Renal cortical epithelial cell (primary cell): ENCODE results near the gene MXD1. TPM values are rescaled to one million over a fixed set of nuclear protein-coding genes. Genes with fewer than 3 reads are reported as not detected.

ENCODE experiments used
- DNase-seq: peaks from one replicate; pipeline ENCODE4 v3.0.0-alpha.2; 2011; ENCODE audit warnings: low read depth
- total RNA-seq: library from RNA; depleted of rRNA; stranded (reverse); fragments of >200 nt; gene quantifications from 2 replicates; pipeline ENCODE4 v1.2.3, GENCODE V29; 2014

MXD1 gene
- total RNA-seq, 1 donor from 2014 or later: 8.0 TPM

DNA sequence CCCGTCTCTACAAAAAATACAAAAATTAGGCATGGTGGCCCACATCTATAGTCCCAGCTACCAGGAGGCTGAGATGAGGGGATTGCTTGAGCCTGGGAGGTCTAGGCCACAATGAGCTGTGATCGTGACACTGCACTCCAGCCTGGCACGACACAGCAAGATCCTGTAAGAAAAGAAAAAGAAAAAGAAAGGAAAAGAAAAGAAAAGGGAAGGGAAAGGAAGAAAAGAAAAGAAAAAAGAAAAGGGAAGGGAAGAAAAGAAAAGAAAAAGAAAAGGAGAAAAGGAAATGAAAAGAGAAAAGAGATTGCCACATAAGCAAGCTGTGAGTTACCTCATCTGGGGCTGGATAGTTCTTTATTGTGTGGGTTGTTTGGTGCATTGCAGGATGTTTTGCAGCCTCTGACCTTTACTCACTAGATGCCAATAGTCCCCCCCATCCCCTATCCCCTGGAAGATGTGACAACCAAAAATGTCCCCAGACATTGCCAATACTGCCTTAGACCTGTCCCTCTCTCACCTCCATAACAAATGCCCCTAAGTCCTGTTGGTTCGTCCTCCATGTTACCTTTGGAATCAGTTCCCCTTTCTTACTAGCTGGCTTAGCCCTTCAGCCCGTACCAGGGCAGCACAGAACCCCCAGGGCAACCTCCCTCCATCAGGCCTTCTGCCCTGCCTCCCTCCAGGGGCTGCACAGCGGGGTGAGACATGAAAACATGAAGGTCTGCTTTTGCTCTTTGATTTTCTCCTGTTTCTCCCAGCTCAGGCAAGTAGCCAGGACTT lies 37.6 kb downstream of the MXD1 start:
- DNase-seq: no peak

DNA sequence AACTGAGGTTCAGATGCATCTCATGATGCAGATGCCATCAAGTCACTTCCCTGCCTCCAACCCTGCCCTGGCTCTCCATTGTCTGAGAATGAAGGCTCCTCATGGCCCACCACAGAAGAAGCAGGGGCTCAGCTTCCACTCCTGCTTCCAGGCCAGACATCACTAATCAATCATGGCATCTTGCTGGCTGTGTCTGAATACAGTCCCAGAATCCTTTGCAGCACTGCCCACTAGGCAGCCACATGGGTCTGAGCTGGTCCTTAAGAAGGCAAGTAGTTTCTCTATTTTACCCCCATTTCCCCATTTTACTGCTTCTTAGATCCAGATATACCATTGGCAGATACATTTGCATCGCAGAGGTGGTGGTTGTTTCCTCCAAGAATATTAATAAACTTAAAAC lies 39.2 kb downstream of the MXD1 start:
- DNase-seq: no peak

DNA sequence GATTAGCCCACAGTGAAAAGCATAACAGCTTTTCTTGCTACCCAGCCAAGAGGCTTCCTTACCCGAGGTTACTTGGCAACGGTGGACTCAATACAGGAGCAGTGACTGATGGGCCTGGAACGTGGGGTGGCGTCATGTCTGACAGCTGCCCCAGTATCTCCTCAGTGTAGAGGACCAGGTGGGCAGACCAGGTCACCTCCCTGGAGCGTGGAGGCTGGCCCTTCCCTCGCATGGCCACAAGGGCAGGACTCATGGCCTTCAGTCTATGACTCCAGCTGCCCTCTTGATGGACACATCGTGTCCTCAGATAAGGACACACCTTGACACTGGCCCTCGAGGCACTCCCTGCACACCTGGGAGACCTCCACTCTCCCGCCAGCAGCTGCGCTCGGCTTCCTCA lies 40.1 kb downstream of the MXD1 start:
- DNase-seq: no peak

DNA sequence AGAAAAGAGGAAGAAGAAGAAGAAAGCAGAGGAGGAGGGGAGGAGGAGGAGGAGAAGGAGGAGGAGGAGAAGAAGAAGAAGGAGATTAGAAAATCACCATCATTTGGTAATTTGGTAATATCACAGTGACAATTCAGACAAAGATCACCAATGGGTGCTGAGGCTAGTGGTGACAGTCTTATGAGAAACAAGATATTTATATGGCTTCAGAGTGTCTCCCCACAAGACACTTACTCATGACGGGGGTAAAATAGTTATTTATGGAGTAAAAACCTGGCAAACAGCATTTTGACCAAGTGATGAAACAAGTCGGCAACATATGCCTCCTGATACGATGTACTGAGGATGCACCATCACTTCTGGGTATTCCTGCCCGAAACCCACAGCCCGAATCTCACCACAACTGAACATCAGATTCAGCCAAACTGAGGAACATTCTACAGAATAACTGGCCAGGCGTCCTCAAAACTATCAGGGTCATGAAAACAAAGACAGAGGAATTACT lies 41.6 kb downstream of the MXD1 start:
- DNase-seq: no peak

DNA sequence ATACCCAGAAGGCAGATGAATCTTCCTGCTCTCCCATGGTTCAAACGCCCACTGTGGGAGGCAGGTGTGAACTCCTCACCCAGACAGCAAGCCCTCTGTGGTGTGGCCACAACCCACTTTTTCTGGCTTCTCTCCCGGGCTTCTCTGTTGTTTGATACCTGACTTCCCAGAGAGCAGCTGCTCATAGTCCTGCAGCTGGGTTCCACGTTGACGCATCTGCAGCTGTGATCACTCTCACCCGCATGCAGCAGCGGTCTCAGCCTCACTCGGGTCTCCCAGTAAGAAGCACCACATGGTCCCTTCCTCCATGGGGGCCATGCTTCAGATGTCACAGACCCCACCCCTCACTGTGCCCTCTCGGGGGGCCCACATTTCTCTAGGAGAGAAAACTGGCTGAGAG lies 43.1 kb downstream of the MXD1 start:
- DNase-seq: no peak

DNA sequence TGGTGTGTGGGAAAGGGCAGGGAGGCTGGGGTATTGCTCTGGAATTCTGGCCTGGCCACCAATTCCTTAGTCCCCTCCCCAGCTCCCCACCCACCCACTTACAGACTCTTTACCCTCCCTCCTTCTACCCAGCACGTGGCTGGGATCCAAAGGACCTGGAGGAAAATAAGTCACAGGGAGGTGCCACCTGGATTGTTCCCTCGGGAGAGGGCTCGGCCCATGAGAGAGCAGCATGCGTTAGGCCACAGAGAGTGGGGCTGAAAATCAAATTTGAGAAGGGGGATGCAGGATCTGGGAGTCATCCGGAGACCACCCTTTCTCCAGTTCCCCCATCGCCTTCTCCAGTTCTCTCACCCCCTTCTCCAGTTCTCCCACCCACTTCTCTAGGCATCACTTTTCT lies 43.6 kb downstream of the MXD1 start:
- no peak for DNase-seq

DNA sequence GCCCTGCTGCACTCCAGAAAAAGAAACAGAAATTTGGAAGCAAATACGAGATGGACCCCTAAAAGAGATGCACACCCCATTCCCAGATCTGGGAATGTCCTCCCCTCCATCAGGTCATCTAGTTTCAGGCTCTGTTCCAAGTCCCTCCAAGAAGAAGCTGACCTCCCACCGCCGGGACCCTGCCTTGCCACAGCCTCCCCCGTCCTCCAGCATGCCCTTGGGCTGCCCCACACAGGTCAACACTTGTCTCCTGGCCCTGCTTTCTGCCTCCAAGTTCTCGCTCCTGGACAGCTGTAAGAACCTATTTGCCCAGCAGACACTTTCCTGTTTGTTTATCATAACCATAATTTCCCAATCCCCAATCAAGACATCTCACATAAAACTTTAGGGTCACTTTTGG lies 44.5 kb downstream of the MXD1 start:
- no peak for DNase-seq

DNA sequence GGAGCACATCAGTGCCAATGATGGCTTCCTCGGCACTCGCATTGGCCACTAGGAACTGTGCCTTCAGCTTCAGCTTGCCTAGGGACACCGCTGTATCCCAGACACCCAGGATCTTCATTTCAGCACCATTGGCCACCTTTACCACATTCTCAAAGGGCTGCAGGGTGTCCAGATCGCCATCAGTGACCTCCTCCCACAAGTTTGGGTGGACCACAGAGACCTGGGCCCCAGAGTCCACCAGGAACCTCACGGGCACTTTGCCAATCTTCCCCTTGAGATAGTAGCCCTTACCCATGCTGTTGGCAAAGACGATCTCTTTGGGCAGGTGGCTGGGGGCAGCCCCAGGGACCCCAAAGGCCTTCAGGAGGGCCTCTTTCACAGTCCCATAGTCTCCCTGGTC lies 45.9 kb downstream of the MXD1 start:
- no peak for DNase-seq

DNA sequence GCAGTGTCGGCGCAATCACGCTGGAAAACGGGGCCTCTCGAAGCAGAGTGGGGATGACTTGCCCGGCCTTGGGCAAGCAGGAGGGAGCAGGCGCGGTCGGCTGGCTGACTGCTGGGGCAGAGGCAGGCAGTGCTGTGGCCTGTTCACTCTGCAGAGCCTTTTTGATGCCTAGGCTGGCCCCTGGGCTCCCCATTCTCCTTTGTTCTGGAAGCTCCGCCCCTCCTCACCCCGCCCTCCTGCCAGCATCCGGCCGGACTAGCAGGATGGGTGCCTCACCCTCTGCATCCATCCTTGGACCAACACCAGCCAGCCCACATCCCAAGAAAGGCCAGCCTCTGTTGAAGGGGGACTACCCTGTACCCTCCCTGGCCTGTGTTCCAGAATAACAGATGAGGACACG lies 46.6 kb downstream of the MXD1 start, which contains the start of gene ASPRV1:
TSS of gene ASPRV1 (minus strand) at position 136 of the 400 bp plus-strand sequence. CDS start 195 bp downstream, outside the sequence.
- DNase-seq: no peak

DNA sequence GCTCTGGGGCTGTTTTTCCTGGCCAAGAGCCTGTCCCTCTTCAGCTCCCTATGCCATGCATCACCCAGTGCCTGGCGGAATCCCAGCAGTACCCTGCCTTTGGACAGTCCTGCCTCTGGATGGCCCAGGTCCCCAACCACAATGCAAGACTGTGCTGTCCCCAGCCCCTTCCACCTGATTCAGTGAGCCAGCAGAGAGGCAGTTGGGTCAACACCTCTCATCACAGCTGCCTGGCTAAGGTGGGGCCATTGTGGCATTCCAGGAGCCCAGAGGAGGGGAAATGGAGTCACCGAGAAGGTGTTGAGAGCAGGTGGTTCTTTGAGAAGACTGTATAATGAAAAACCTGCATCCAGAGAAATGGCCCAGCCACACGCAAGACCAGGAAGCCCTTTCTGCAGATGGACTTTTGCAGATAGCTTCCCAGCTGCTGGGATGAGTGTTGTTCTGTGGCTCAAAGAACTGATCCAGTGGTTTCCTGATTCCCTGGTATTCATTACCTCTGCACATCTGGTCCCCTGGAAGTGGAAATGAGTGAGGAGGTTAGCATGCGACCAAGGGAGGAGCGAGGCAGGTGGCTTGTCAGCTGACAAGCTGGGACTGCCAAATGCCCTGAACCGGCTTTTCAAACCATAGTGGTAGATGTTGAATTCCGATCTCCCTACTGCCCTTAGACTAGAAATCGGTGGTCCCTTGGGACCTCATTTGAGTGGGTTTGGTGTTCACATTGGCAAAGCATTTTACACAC lies 48.2 kb downstream of the MXD1 start:
- no peak for DNase-seq

DNA sequence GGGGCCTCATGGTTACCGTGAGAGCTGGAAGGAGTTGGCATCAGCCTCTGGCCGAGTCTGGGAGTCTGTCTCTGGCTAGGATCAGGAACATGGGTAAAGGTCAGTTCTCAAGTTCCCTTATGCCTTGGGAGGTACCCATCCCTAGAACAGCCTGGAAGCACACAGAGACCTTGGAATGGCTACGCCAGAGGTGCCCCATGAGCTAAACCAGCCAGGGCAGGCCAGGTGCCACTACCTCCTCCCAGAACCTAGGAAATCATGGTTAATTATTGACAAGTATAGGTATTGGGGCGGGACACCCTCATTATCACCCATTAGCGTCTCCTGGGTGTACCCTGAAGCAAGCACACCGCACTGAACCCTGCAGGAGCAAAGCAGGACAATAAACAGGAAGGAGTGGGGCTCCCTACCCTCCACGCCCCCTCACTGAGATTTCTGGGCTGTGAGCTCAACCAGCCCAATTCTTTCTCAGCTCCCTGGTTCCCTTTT lies 49.5 kb downstream of the MXD1 start:
- DNase-seq: peak; percentile 38

DNA sequence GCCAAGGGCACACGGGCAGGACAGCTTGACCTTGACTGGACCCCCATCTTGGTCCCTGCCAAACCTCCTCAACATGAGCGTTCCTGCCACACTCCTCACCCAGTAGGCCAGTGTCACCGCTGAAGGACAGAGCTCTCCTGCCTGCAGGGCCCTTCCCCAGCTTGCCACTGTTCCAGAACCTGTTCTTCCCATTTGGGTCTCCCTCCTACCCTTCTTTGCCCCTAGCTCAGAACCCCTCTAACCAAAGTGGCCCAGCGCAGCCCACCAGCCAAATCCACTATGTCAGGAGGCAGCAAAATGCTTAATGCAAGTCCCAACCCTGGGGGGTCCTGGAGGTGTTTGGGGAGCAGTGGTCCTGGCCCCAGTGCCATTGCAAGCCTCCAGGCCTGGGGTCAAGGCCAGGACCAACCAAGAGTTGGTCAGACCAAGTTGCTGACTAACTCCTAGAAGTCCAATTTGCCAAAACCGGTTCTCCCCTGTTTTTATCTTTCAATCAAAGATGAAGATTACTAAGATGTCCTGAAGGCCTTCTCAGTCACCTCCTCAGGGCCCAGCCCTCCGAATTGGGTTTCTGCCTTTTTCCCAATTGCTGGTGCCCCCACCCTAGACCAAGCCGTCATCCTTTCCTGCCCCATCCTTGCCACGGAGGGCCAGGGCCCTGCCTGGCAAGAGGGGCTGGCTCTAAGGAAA lies 51.0 kb downstream of the MXD1 start:
- DNase-seq: no peak

DNA sequence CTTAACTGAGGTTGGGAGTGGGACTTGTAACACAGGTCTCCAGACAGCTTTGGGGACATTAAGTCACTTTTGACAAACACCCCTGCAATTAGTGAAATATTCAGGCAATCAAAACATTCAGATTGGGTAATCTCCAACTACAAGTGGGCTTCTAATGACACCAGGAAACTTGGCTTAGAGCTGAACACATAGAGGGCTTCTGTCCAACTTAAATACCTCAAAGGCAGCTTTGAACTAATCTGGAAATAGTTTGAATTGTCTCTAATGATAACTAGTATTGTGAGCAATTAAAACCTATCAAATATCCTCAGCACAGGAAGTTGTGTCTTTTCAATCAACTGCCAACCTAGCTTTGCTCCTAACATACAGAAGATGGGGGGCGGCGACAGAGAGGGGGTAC lies 51.6 kb downstream of the MXD1 start:
- DNase-seq: no peak

DNA sequence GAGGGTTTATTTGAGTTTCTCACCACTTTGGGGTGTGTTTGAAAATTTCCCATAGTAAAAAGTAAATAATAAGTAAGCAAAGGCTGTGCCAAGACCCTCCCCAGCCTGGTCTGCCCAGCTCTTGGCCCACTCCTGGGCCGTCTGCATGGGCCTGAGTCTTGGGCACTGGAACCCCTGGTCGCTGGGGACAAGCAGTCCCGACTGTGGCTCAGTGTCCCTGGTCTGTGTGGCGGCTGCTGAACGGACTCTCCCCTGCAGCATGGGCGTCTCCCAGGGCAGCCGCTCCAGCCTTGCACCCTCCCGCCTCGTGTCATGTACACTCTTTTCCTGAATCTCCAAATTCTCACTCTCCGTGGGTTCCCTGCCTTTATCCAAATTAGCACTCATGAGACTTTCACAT lies 53.7 kb downstream of the MXD1 start:
- DNase-seq: no peak

DNA sequence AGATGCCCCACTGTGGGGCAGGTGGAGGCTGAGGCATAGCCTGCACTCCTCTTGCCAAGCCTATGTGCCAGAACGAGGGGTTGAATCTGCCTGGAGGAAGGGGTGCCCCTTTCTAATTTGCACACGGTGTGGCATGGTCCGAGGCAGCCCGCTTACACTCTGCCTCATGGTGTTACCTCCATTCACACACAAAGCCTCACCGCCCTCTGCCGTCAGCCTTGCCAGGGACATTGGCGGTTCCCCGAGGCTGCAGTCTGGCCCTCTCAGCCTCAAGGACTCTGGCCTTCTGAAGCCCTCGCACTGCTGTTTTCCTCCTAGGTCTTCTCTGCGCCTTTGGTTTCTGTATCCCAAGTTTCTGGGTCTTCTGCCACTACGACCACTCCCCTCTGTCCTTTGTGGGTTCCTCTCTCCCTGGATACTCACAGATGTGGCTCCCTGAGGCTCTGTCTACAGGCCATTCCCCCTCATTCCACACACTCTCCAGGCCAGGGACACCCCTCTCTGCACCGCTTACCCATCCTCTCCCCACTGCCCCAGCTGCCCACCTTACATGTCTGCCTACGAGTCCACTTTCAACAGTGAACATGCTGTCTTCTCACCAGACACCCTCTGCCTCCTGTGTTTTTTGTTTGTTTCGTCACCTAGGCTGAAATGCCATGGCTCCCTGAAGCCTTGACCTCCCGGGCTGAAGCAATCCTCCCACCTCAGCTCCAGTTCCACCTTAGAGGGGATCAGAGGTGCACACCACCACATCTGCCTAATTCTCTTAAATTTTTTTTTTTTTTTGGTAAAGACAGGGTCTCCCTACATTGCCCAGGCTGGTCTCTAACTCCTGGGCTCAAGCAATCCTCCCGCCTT lies 54.4 kb downstream of the MXD1 start:
- DNase-seq: no peak

DNA sequence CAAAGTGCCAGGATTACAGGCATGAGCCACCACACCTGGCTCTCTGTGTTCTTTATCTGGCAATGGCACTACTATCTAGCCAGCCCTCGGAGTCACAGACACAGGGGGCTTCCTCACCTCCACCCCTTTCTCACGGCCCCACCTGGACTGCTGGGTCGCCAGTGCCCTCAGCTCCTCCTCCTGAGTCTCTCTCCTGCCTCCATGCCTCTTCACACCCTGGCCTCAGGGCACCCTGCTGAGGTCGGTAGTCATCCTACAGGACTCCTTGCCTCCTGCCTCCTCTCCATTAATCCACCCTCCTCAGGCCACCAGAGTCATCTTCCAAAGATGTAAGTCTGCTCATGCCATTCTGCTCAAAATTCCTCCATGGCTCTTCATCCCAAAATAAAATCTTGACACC lies 55.1 kb downstream of the MXD1 start:
- DNase-seq: no peak

DNA sequence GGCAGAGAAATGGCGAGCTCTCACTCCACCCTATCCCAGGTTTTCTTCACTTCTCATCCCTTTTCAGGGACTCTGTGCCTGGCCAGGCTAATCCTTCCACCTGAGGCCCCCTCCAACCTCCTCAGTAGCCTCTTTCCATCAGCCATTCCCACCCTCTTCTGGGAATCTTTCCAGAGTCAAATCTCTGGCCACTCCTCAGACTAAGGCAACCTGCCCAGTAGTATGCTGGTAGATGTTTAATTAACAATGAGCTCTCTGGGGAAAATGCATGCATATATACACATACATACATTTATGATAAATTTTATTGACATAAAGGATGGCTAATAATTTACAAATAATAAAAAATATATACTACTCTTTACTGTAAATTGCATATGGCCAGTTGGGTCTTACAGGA lies 57.9 kb downstream of the MXD1 start:
- no peak for DNase-seq

DNA sequence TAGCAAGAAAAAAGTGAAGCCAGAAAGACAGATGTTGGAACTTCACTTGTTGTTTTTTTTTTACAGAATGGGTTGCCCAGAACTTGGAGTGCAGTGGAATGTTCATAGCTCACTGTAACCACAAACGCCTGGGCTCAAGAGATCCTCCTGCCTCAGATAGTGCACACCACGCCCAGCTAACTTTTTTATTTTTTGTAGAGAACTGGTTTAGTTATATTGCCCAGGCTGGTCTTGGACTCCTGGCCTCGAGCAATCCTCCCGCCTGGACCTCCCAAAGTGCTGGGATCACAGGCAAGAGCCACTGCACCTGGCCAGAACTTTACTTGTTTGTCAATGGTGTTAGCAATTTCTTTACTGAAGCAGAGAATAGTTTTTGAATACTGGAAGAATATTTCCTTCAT lies 58.4 kb downstream of the MXD1 start:
- no peak for DNase-seq

DNA sequence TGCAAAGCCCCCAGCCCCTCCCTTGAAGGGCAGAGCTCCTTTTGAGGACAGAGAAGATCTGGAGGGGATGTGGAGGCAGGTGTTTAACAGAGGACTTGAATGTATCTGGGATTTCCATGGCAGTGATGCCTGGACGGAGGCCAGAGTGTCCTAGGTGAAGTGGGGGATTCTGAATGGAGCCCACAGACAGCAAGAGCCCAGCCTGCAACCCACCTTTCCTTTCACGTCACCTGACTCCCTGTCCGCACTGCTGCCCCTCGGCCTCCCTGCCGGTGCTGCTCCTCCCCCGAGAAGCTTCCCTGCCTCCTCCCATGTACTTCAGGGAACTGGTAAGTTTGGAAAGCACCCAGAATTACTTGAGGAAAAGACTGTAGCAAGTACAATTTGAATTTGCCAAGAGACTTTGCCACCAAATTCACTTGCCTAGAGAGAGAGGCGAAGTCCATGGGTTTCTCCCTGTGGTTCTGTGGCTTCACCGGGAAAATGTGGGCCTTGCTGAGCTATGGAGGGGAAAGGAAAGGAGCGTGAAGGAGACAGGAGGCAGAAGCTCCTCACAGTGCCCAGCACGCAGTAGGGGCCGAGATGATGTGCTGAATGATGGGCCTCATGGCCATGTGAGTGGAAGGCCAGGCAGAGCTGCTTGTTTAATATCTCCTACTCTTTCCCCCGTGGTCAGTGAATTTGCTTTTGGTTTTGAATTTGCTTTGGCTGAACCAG lies 60.4 kb downstream of the MXD1 start:
- DNase-seq: no peak

DNA sequence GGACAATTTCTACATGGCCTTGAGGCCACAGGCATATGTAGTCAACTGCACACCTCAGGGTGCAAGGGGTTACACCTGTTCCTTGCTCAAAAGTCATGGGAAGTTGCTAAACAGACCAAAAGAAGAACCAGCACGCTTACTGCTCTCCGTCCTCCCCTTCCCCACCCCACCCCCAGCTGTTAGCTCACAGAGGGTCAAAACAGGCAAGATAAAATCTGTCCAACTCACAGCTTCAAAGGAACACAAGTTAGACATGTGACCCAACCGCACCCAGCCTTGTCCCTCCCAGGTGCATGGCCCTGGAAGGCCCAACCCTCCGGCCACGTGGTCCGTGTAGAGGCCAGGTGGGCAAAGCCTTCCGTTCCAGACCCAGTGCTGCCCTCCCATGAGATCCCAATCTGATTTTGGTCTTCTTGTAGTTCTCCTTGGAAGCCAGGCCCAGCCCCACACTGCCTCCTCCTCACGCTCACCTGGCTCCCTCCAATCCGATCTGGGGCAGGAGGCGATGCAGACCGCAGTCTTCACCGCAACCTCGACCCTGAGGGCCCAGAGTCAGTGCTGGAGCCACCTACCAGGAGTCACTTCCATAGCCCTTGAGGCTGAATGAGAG lies 61.0 kb downstream of the MXD1 start:
- DNase-seq: no peak
